ENCODE data around the gene SBSN.

The SBSN gene

GRCh38 chr19:35539850-35540249 is 11.7 kb upstream of the SBSN start:
- no peak for DNase-seq (ENCODE audit: low spot score)
- TF ChIP-seq CTCF (IDR thresholded peaks at IDR 0.05; ENCODE audit: extremely low read depth, missing control alignments), result no peak

GRCh38 chr19:35539314-35539713 is 11.2 kb upstream of the SBSN start:
- no peak for TF ChIP-seq CTCF (IDR thresholded peaks at IDR 0.05; ENCODE audit: extremely low read depth, missing control alignments)
- no peak for DNase-seq (ENCODE audit: low spot score)

- DNase-seq (ENCODE audit: low spot score), result no peak
- TF ChIP-seq CTCF (IDR thresholded peaks at IDR 0.05; ENCODE audit: extremely low read depth, missing control alignments), result no peak
These were observed 6.8 kb upstream of the SBSN start for GRCh38 chr19:35534803-35535480.

- DNase-seq (ENCODE audit: low spot score), result peak; percentile 55
- TF ChIP-seq CTCF (IDR thresholded peaks at IDR 0.05; ENCODE audit: extremely low read depth, missing control alignments), result no peak
These were observed 5.8 kb upstream of the SBSN start for GRCh38 chr19:35533822-35534392.

- no peak for TF ChIP-seq CTCF (IDR thresholded peaks at IDR 0.05; ENCODE audit: extremely low read depth, missing control alignments)
- no peak for DNase-seq (ENCODE audit: low spot score)
These were observed 5.2 kb upstream of the SBSN start, which contains the start of gene GAPDHS for GRCh38 chr19:35533201-35533821. Gene GAPDHS (plus strand): TSS chr19:35533456. CDS start chr19:35533528, 72 bp downstream.

DNA sequence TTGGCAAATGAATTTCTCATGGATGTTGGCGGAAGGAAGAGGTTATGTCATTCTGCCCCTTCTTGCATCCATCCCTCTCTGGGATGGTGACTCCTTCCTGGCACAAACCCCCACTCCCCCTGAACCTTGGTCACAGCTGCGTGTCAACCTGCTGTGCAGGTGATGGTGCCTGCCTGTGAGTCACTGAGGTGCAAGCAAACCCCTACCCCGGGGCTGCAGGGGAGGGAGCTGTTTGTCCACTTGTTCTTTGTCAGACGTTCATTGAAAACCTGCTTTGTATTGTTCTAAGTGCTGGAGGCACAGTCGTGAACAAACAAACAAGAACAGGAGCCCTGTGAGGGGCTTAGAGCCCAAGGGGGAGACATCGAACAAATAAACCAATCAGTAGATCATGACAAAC is 3.2 kb upstream of the SBSN start:
- DNase-seq (ENCODE audit: low spot score), result no peak

More for the DNA sequence above, 3.2 kb upstream of the SBSN start:
- TF ChIP-seq CTCF (IDR thresholded peaks at IDR 0.05; ENCODE audit: extremely low read depth, missing control alignments), result no peak
